ENCODE measurements around the gene HEMK1.

DNA sequence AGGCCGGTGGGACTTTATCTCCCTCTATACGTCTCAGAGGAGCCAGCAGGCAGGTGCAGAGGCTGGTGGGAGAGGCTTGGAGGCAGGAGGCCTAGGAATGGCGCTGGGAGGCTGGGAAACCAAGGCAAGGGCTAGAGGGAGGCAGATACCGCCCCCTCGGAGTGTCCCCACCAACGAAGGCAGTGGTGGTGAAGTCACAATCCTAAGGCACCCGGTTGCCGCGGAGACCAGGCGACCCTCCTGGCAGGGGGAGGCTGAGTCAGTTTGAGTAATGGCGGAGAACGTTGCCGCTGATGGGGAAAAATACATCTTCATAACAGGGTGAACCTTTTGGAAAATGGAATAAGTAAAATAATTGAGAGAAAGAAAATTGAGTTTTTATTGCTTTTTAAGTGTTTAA, 36.0 kb upstream of the HEMK1 start:
- TF ChIP-seq EZH2 (IDR thresholded peaks at IDR 0.05; ENCODE audit: borderline replicate concordance, low read length) (no peak), CTCF (IDR thresholded peaks at IDR 0.05; ENCODE audit: low read length) (no peak)

Measured in OCI-LY1 (cell line).